Endothelial cell of umbilical vein (primary cell): ENCODE results near the gene HABP4. TPM values are rescaled to one million over a fixed set of nuclear protein-coding genes. Genes with fewer than 3 reads are reported as not detected.
"Not testable (repeated sequence)": the region's sequence is repeated elsewhere in the genome, so short reads cannot be mapped to it uniquely, and the experiment has no call there.

Source experiments
- BruUV-seq: library from RNA; stranded (reverse); fragments of 400-500 nt; replicated peaks from 2 replicates; lab custom pipeline; 2021; lab: Mats Ljungman, UMichigan
- CTCF ChIA-PET: fragments of 300-600, 350-600 bp; sonication (Branson Sonifier 250); formaldehyde crosslinking; loops from one replicate; lab custom pipeline; 2021; ENCODE audit warnings: antibody characterized with exemption, inconsistent platforms; lab: Charles Lee
- POLR2A ChIA-PET: fragments of 300-600, 350-600 bp; sonication (Branson Sonifier 250); formaldehyde crosslinking; loops from one replicate; lab custom pipeline; 2021; ENCODE audit warnings: antibody characterized with exemption, inconsistent platforms; lab: Charles Lee
- DNase-seq: peaks from one replicate; pipeline ENCODE4 v3.0.0-alpha.2; 2011; ENCODE audit warnings: low read depth, low spot score
- FAIRE-seq: peaks from 2 replicates; lab custom pipeline; 2011; peaks lifted over from hg19 to GRCh38; lab: Jason Lieb, UNC
- H2AFZ ChIP-seq: 2 replicates; pipeline ENCODE4 v1.6.0; 2012; ENCODE audit warnings: low read depth, low read length, control low read depth, inconsistent platforms
- H3K27ac ChIP-seq: 2 replicates; pipeline ENCODE4 v1.5.1; 2011; ENCODE audit warnings: low read depth, mild to moderate bottlenecking, control low read depth, low read length, moderate library complexity; ENCODE audit not compliant: insufficient read depth
- H3K27me3 ChIP-seq, 2 experiments: 2 replicates each; pipeline versions ENCODE4 v1.6.0 to v1.6.1; 2011; ENCODE audit warnings: low read length in 2 of 2, mixed read lengths in 1 of 2; ENCODE audit not compliant: control insufficient read depth in 2 of 2, insufficient read depth in 2 of 2
- H3K36me3 ChIP-seq, 2 experiments: 2 replicates in 1 of 2; 3 replicates in 1 of 2; pipeline ENCODE4 v1.5.1; 2011; ENCODE audit warnings: low read length in 2 of 2, mild to moderate bottlenecking in 1 of 2, moderate library complexity in 1 of 2; ENCODE audit not compliant: control insufficient read depth in 2 of 2, insufficient read depth in 2 of 2; ENCODE audit errors: extremely low read depth in 1 of 2
- H3K4me1 ChIP-seq: 3 replicates; pipeline ENCODE4 v1.5.1; 2011; ENCODE audit warnings: mild to moderate bottlenecking, low read length; ENCODE audit not compliant: control insufficient read depth, insufficient read depth; ENCODE audit errors: extremely low read depth
- H3K4me2 ChIP-seq: 2 replicates; pipeline ENCODE4 v1.6.1; 2011; ENCODE audit warnings: low read length, control low read depth, mixed read lengths; ENCODE audit not compliant: insufficient read depth
- H3K4me3 ChIP-seq, 3 experiments: fragments of 200-600 bp in 1 of 3; sonication (generic), shearing (Covaris generic) in 1 of 3; replicated peaks in 1 of 3; 2 replicates each; pipeline ENCODE4 v1.5.1; 2011 to 2016; ENCODE audit warnings: control low read depth in 3 of 3, low read length in 3 of 3, mild to moderate bottlenecking in 2 of 3, inconsistent platforms in 1 of 3, low read depth in 1 of 3, moderate library complexity in 1 of 3; ENCODE audit not compliant: insufficient read depth in 1 of 3
- H3K79me2 ChIP-seq: 2 replicates; pipeline ENCODE4 v1.6.0; 2012; ENCODE audit warnings: low read length, inconsistent platforms; ENCODE audit not compliant: control insufficient read depth, insufficient read depth
- H3K9ac ChIP-seq: replicated peaks from 2 replicates; pipeline ENCODE3; 2011; ENCODE audit warnings: low read length, control low read depth; ENCODE audit not compliant: insufficient read depth; ENCODE audit errors: extremely low read depth
- H3K9me1 ChIP-seq: replicated peaks from 3 replicates; pipeline ENCODE4 v1.6.0; 2011; ENCODE audit warnings: mild to moderate bottlenecking, low read length; ENCODE audit not compliant: control insufficient read depth, insufficient read depth; ENCODE audit errors: extremely low read depth
- H3K9me3 ChIP-seq: replicated peaks from 2 replicates; pipeline ENCODE4 v1.5.1; 2012; ENCODE audit warnings: low read length, inconsistent platforms; ENCODE audit not compliant: control insufficient read depth, insufficient read depth
- H4K20me1 ChIP-seq: replicated peaks from 2 replicates; pipeline ENCODE3; 2011; ENCODE audit warnings: mild to moderate bottlenecking, low read length; ENCODE audit not compliant: control insufficient read depth, insufficient read depth; ENCODE audit errors: extremely low read depth
- EZH2 ChIP-seq: IDR thresholded peaks from 2 replicates; pipeline ENCODE4 v1.6.1; 2012; ENCODE audit warnings: borderline replicate concordance, low read depth, mild to moderate bottlenecking, moderate library complexity, low read length, inconsistent platforms; ENCODE audit not compliant: severe bottlenecking
- FOS ChIP-seq: IDR thresholded peaks from 2 replicates; pipeline ENCODE4 v1.6.1; 2011; ENCODE audit warnings: mild to moderate bottlenecking, low read length, moderate library complexity, borderline replicate concordance; ENCODE audit not compliant: insufficient read depth
- GATA2 ChIP-seq: IDR thresholded peaks from 2 replicates; pipeline ENCODE4 v1.7.0; 2011; ENCODE audit warnings: low read depth, mild to moderate bottlenecking, moderate library complexity, mixed read lengths, low read length; ENCODE audit not compliant: insufficient read length, insufficient read depth
- JUN ChIP-seq: IDR thresholded peaks from 2 replicates; pipeline ENCODE4 v1.6.1; 2011; ENCODE audit warnings: borderline replicate concordance, low read depth; ENCODE audit not compliant: insufficient read length, insufficient read depth
- MAX ChIP-seq: IDR thresholded peaks from 2 replicates; pipeline ENCODE4 v1.6.1; 2011; ENCODE audit not compliant: insufficient read depth, insufficient read length
- MYC ChIP-seq: IDR thresholded peaks from one replicate; pipeline ENCODE4 v1.6.1; 2011; ENCODE audit warnings: mild to moderate bottlenecking, low read depth, low read length
- POLR2A ChIP-seq: IDR thresholded peaks from 2 replicates; pipeline ENCODE4 v1.6.1; 2012; ENCODE audit warnings: low read depth, mild to moderate bottlenecking, control low read depth, low read length
- POLR2AphosphoS5 ChIP-seq: IDR thresholded peaks from 2 replicates; pipeline ENCODE4 v1.6.1; 2012; ENCODE audit warnings: low read depth, mild to moderate bottlenecking, control low read depth, low read length, moderate library complexity; ENCODE audit not compliant: insufficient read depth
- dilution Hi-C: fragments of 300-500 bp; cut with MboI; formaldehyde crosslinking; loops from one replicate; pipeline ENCODE4 v1.15.0; 2019; ENCODE audit warnings: low sequenced_read_pairs; ENCODE audit not compliant: extremely low pct_ligation_motif_present
- intact Hi-C: fragments of 100-400 bp; cut with micrococcal nuclease; formaldehyde crosslinking; loops from one replicate; pipeline ENCODE4 v1.10.0; 2022
- polyA plus RNA-seq, 4 experiments: library from polyadenylated mRNA; depleted of rRNA in 3 of 4; stranded (reverse) in 3 of 4; unstranded in 1 of 4; fragments of >200 nt; gene quantifications; 2 replicates each; pipeline versions ENCODE4 v1.2.1 to v1.2.3, GENCODE V29; 2011 to 2012; ENCODE audit warnings: missing spikeins in 1 of 4
- total RNA-seq: library from RNA; stranded (reverse); gene quantifications from 2 replicates; pipeline ENCODE4 v1.2.3, GENCODE V29; 2021
- TF ChIP-seq, protein P1 (sequence below), 2 donors: IDR thresholded peaks; 1 replicate in 1 of 2; 2 replicates in 1 of 2; pipeline ENCODE4 v1.5.1; 2011; ENCODE audit warnings: low read length in 2 of 2, mild to moderate bottlenecking in 2 of 2, moderate library complexity in 2 of 2, control low read depth in 1 of 2, inconsistent platforms in 1 of 2, low read depth in 1 of 2; ENCODE audit not compliant: insufficient read depth in 1 of 2; ENCODE audit errors: extremely low read depth in 1 of 2

The HABP4 gene
- total and polyA plus RNA-seq, 2 donors (not counting 3 experiments of a cell fraction or from before 2014, with no cell fraction given), result 4.6 to 11.1 TPM

DNA sequence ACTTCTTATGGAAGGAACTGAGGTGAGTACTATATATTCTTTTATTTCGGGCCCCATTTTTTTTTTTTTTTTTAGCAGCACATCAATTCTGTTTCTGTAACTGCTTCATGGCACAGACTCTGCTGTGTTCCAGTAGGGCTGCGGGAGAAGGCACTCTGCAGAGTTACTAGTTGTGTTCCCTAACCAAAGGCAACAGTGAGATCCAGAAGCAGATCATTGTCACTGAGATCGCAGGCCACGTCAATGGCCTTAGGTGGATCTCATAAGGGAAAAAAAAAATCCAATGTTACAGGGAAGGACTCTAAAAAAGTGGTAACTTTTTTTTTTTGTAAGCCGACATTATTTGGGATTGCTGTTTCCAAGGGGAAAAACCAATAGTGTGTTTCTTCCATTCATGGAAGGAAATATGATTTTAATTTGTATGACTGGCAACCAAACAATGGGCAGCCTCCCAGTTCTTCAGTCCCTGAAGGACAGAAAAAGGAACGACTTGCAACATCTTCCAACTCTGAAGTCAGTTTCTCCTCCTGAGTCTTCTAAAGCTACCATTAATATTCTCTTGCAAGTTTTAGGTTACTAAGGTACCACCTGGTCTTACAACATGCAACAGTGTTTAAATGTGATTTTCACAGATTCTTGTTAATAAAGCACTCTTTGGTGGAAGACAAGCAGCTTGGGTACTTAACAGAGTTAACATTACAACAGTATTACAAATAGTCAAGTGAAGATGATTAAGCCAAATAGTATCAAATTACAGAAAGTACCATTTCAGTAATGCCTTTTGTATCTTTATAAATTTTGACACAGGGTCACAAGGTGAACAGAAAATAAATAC lies 52.8 kb downstream of the HABP4 start:
- H3K27ac ChIP-seq, result no peak overlapping the region

DNA sequence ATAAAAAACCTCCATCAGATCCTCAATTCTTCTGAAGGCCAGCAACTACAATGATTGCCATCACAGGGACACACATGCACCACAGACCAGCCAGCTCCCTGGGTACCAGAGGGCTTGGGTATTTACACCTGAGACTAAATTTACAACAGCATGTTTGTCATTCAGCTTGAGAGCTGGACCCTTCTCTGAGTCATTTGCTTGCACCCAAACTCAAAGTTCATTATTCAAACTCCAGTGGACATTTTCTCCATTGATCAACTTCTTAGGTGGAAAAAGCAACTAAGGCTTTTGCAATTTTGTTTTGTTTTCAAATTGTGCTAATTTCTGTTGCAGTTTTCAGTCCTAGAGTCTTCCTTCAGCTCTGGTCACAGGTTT lies 53.4 kb downstream of the HABP4 start:
- dilution Hi-C loops, BruUV-seq, H3K4me1 ChIP-seq, H3K27ac ChIP-seq, H4K20me1 ChIP-seq, H3K4me3 ChIP-seq, CTCF ChIA-PET, intact Hi-C loops, H3K9ac ChIP-seq, H2AFZ ChIP-seq, FAIRE-seq, H3K9me1 ChIP-seq, DNase-seq, H3K36me3 ChIP-seq, POLR2A ChIA-PET, H3K4me2 ChIP-seq, H3K27me3 ChIP-seq, H3K9me3 ChIP-seq, H3K79me2 ChIP-seq: not testable (repeated sequence)

More for the DNA sequence above, 52.8 kb downstream of the HABP4 start:
- intact Hi-C loops (no loop called here), dilution Hi-C loops (no loop called here)
- TF ChIP-seq POLR2AphosphoS5, result no peak
- TF ChIP-seq MYC, result no peak
- no peak for TF ChIP-seq EZH2
- no peak for TF ChIP-seq MAX
- TF ChIP-seq, protein P1, sequence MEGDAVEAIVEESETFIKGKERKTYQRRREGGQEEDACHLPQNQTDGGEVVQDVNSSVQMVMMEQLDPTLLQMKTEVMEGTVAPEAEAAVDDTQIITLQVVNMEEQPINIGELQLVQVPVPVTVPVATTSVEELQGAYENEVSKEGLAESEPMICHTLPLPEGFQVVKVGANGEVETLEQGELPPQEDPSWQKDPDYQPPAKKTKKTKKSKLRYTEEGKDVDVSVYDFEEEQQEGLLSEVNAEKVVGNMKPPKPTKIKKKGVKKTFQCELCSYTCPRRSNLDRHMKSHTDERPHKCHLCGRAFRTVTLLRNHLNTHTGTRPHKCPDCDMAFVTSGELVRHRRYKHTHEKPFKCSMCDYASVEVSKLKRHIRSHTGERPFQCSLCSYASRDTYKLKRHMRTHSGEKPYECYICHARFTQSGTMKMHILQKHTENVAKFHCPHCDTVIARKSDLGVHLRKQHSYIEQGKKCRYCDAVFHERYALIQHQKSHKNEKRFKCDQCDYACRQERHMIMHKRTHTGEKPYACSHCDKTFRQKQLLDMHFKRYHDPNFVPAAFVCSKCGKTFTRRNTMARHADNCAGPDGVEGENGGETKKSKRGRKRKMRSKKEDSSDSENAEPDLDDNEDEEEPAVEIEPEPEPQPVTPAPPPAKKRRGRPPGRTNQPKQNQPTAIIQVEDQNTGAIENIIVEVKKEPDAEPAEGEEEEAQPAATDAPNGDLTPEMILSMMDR (IDR thresholded peaks at IDR 0.05; ENCODE audit: extremely low read depth in 1 of 2, insufficient read depth in 1 of 2, low read depth in 1 of 2, low read length in 2 of 2), result no peak
- no peak for TF ChIP-seq POLR2A
- no peak for TF ChIP-seq JUN
- TF ChIP-seq GATA2, result no peak
- TF ChIP-seq FOS, result no peak
- H3K27me3 ChIP-seq, result no peaks in the 10 kb centered on the region
- no peak for FAIRE-seq
- DNase-seq, result no peak
- no peak overlapping the region for H3K9ac ChIP-seq
- CTCF ChIA-PET, result no interaction called here
- no peaks in the 10 kb centered on the region for H3K9me3 ChIP-seq
- no peaks in the 10 kb centered on the region for H3K9me1 ChIP-seq
- POLR2A ChIA-PET, result no interaction called here
- H3K4me1 ChIP-seq, result peaks cover 3% of the 10 kb centered on the region
- no peak overlapping the region for H2AFZ ChIP-seq
- no peaks in the 10 kb centered on the region for H4K20me1 ChIP-seq
- H3K4me3 ChIP-seq, result no peak overlapping the region
- H3K4me2 ChIP-seq, result no peak overlapping the region
- no peaks in the 10 kb centered on the region for H3K36me3 ChIP-seq
- H3K79me2 ChIP-seq, result no peaks in the 10 kb centered on the region
- BruUV-seq, result no TSS peak
